MM.1S (cell line): ENCODE measurements around the gene OPN3.

ENCODE experiments used
- DNase-seq: peaks from one replicate; pipeline ENCODE4 v3.0.0-alpha.2; 2015
- H2AFZ ChIP-seq: fragments of 300-600 bp; sonication (generic); 2 replicates; pipeline ENCODE4 v1.6.0; 2016; ENCODE audit warnings: antibody characterized with exemption, low read length
- H3F3A ChIP-seq: fragments of 300-600 bp; sonication (generic); 2 replicates; pipeline ENCODE4 v1.6.1; 2016; ENCODE audit warnings: mild to moderate bottlenecking, antibody characterized with exemption, low read length, moderate library complexity, mixed read lengths; ENCODE audit not compliant: insufficient read depth
- H3K27ac ChIP-seq: fragments of 300-600 bp; sonication (generic); 2 replicates; pipeline ENCODE4 v1.5.1; 2016; ENCODE audit warnings: mild to moderate bottlenecking, low read length
- H3K27me3 ChIP-seq: fragments of 300-600 bp; sonication (generic); replicated peaks from 2 replicates; pipeline ENCODE4 v1.6.0; 2016; ENCODE audit warnings: low read length; ENCODE audit not compliant: insufficient read depth
- H3K36me3 ChIP-seq: fragments of 300-600 bp; sonication (generic); replicated peaks from 2 replicates; pipeline ENCODE4 v1.6.1; 2016; ENCODE audit warnings: mild to moderate bottlenecking, low read length, mixed read lengths; ENCODE audit not compliant: insufficient read depth
- H3K4me1 ChIP-seq: fragments of 300-600 bp; sonication (generic); 2 replicates; pipeline ENCODE4 v1.6.1; 2016; ENCODE audit warnings: low read length, mixed read lengths
- H3K4me2 ChIP-seq: fragments of 300-600 bp; sonication (generic); 2 replicates; pipeline ENCODE4 v1.6.0; 2016; ENCODE audit warnings: low read depth, low read length
- H3K4me3 ChIP-seq: fragments of 300-600 bp; sonication (generic); 2 replicates; pipeline ENCODE4 v1.5.1; 2016; ENCODE audit warnings: low read length, mixed read lengths
- H3K79me2 ChIP-seq: fragments of 300-600 bp; sonication (generic); 2 replicates; pipeline ENCODE4 v1.6.1; 2016; ENCODE audit warnings: mixed run types, low read length, mixed read lengths
- H3K9ac ChIP-seq: fragments of 300-600 bp; sonication (generic); 2 replicates; pipeline ENCODE4 v1.6.1; 2016; ENCODE audit warnings: low read length, mixed read lengths
- H3K9me2 ChIP-seq: fragments of 300-600 bp; sonication (generic); replicated peaks from 2 replicates; pipeline ENCODE4 v1.6.1; 2016; ENCODE audit warnings: mild to moderate bottlenecking, low read length, mixed read lengths; ENCODE audit not compliant: insufficient read depth
- H3K9me3 ChIP-seq: fragments of 300-600 bp; sonication (generic); replicated peaks from 2 replicates; pipeline ENCODE4 v1.6.1; 2016; ENCODE audit warnings: mild to moderate bottlenecking, low read length, mixed read lengths; ENCODE audit not compliant: insufficient read depth
- H4K20me1 ChIP-seq: fragments of 300-600 bp; sonication (generic); 2 replicates; pipeline ENCODE4 v1.6.1; 2016; ENCODE audit warnings: mild to moderate bottlenecking, low read length, moderate library complexity, mixed read lengths; ENCODE audit not compliant: insufficient read depth
- EZH2 ChIP-seq: fragments of 300-600 bp; sonication (generic); optimal IDR thresholded peaks from 2 replicates; pipeline ENCODE3; 2017; ENCODE audit warnings: low read depth, mild to moderate bottlenecking, antibody characterized with exemption, low read length, mixed read lengths
- EZH2phosphoT487 ChIP-seq: fragments of 300-600 bp; sonication (generic); IDR thresholded peaks from 2 replicates; pipeline ENCODE4 v1.6.1; 2018; ENCODE audit warnings: antibody characterized with exemption, low read length
- TF ChIP-seq, protein P1 (sequence below): fragments of 300-600 bp; sonication (generic); IDR thresholded peaks from 2 replicates; pipeline ENCODE4 v1.5.1; 2016; ENCODE audit warnings: antibody characterized with exemption, low read length, mixed read lengths

Gene OPN3

GRCh38 chr1:241574154-241574553, 66.0 kb downstream of the OPN3 start:
- no peaks in the 10 kb centered on the region for H4K20me1 ChIP-seq
- no peak for DNase-seq
- H3F3A ChIP-seq = no peaks in the 10 kb centered on the region
- no peaks in the 10 kb centered on the region for H3K79me2 ChIP-seq
- H2AFZ ChIP-seq = no peak overlapping the region
- TF ChIP-seq EZH2 = no peak
- no peaks in the 10 kb centered on the region for H3K9me2 ChIP-seq
- no peak overlapping the region for H3K4me3 ChIP-seq
- 0 out of 2 replicates have a peak, but pooled peaks cover 2% of the 10 kb centered on the region for H3K36me3 ChIP-seq
- no peak overlapping the region for H3K27ac ChIP-seq
- no peaks in the 10 kb centered on the region for H3K9me3 ChIP-seq
- H3K27me3 ChIP-seq = no peaks in the 10 kb centered on the region
- no peak overlapping the region for H3K4me2 ChIP-seq
- H3K9ac ChIP-seq = no peak overlapping the region
- no peaks in the 10 kb centered on the region for H3K4me1 ChIP-seq

DNA sequence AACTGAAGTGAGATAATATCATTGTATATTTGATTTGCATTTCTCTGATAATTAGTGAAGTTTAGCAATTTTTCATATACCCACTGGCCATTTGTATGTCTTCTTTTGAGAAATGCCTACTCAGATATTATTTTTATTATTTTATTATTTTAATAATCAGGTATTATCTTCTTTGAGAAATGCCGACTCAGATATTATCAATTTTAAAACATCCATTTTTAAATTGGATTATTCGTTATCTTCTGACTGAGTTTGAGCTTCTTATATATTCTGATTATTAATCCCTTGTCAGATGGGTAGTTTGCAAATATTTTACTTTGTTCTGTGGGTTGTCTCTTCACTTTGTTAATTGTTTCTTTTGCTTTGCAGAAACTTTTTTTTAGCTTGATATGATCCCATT, 70.3 kb downstream of the OPN3 start:
- TF ChIP-seq, protein P1, sequence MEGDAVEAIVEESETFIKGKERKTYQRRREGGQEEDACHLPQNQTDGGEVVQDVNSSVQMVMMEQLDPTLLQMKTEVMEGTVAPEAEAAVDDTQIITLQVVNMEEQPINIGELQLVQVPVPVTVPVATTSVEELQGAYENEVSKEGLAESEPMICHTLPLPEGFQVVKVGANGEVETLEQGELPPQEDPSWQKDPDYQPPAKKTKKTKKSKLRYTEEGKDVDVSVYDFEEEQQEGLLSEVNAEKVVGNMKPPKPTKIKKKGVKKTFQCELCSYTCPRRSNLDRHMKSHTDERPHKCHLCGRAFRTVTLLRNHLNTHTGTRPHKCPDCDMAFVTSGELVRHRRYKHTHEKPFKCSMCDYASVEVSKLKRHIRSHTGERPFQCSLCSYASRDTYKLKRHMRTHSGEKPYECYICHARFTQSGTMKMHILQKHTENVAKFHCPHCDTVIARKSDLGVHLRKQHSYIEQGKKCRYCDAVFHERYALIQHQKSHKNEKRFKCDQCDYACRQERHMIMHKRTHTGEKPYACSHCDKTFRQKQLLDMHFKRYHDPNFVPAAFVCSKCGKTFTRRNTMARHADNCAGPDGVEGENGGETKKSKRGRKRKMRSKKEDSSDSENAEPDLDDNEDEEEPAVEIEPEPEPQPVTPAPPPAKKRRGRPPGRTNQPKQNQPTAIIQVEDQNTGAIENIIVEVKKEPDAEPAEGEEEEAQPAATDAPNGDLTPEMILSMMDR = no peak
- no peak for TF ChIP-seq EZH2
- TF ChIP-seq EZH2phosphoT487 = no peak
- Histone ChIP-seq H3K4me1 (no peaks in the 10 kb centered on the region), H3F3A (no peaks in the 10 kb centered on the region), H3K27ac (no peak overlapping the region), H4K20me1 (no peaks in the 10 kb centered on the region), H3K4me3 (no peak overlapping the region), H2AFZ (no peak overlapping the region), H3K27me3 (no peaks in the 10 kb centered on the region), H3K9me2 (no peaks in the 10 kb centered on the region), H3K79me2 (no peaks in the 10 kb centered on the region), H3K9me3 (no peaks in the 10 kb centered on the region), H3K36me3 (no peaks in the 10 kb centered on the region), H3K9ac (no peak overlapping the region), H3K4me2 (no peak overlapping the region)
- no peak for DNase-seq

GRCh38 chr1:241560849-241561187, 79.4 kb downstream of the OPN3 start:
- no peak overlapping the region for H3K4me2 ChIP-seq

GRCh38 chr1:241560146-241560848, 79.9 kb downstream of the OPN3 start:
- H3K27ac ChIP-seq = no peak overlapping the region
- DNase-seq = no peak
- H3K4me2 ChIP-seq = no peak overlapping the region

More at GRCh38 chr1:241560849-241561187, 79.4 kb downstream of the OPN3 start:
- Histone ChIP-seq H4K20me1 (no peaks in the 10 kb centered on the region), H2AFZ (no peak overlapping the region), H3K4me3 (no peak overlapping the region), H3F3A (no peaks in the 10 kb centered on the region), H3K9ac (no peak overlapping the region), H3K4me1 (no peaks in the 10 kb centered on the region), H3K27ac (no peak overlapping the region), H3K9me3 (no peaks in the 10 kb centered on the region), H3K36me3 (no peaks in the 10 kb centered on the region), H3K9me2 (no peaks in the 10 kb centered on the region), H3K27me3 (no peaks in the 10 kb centered on the region), H3K79me2 (no peaks in the 10 kb centered on the region)
- DNase-seq = no peak
- TF ChIP-seq EZH2 (no peak), EZH2phosphoT487 (no peak)
- TF ChIP-seq, protein P1 = no peak

More at GRCh38 chr1:241560146-241560848, 79.9 kb downstream of the OPN3 start:
- Histone ChIP-seq H3K9me3 (no peaks in the 10 kb centered on the region), H4K20me1 (no peaks in the 10 kb centered on the region), H3K4me1 (no peaks in the 10 kb centered on the region), H3F3A (no peaks in the 10 kb centered on the region), H3K4me3 (no peak overlapping the region), H3K79me2 (no peaks in the 10 kb centered on the region), H3K36me3 (no peaks in the 10 kb centered on the region), H3K27me3 (no peaks in the 10 kb centered on the region), H3K9me2 (no peaks in the 10 kb centered on the region), H3K9ac (no peak overlapping the region), H2AFZ (no peak overlapping the region)
- TF ChIP-seq EZH2phosphoT487 (no peak), EZH2 (no peak)
- TF ChIP-seq, protein P1 = no peak
